WERI-Rb-1 (cell line): Measurements from ENCODE around the gene PDP2.

Experiments used
- DNase-seq: peaks from one replicate; pipeline ENCODE4 v3.0.0-alpha.2; 2020
- H3K27ac ChIP-seq: fragments of 250-450 bp; sonication (Bioruptor Pico); 2 replicates; pipeline ENCODE4 v1.5.1; 2020; ENCODE audit warnings: mild to moderate bottlenecking, moderate library complexity
- H3K27me3 ChIP-seq: fragments of 250-450 bp; sonication (Bioruptor Pico); 2 replicates; pipeline ENCODE4 v1.5.1; 2021; ENCODE audit warnings: mild to moderate bottlenecking, low read depth, moderate library complexity; ENCODE audit not compliant: insufficient read depth, severe bottlenecking
- H3K36me3 ChIP-seq: fragments of 250-450 bp; sonication (Bioruptor Pico); 2 replicates; pipeline ENCODE4 v1.5.1; 2020; ENCODE audit warnings: mild to moderate bottlenecking, moderate library complexity
- H3K4me3 ChIP-seq: 2 replicates; pipeline ENCODE4 v1.5.1; 2011; ENCODE audit warnings: low read depth, mild to moderate bottlenecking, control low read depth, low read length
- H3K9me3 ChIP-seq: fragments of 250-450 bp; sonication (Bioruptor Pico); 2 replicates; pipeline ENCODE4 v1.5.1; 2021; ENCODE audit warnings: mild to moderate bottlenecking, moderate library complexity; ENCODE audit not compliant: severe bottlenecking
- CTCF ChIP-seq: IDR thresholded peaks from 2 replicates; pipeline ENCODE4 v1.5.1; 2011; ENCODE audit warnings: low read depth, mild to moderate bottlenecking, control low read depth, inconsistent platforms, low read length

The PDP2 gene

GRCh38 chr16:66882702-66883101, 2.4 kb downstream of the PDP2 start:
- Histone ChIP-seq H3K4me3 (no peak overlapping the region), H3K27me3 (no peaks in the 10 kb centered on the region), H3K27ac (no peak overlapping the region), H3K36me3 (peaks cover 30% of the 10 kb centered on the region), H3K9me3 (no peaks in the 10 kb centered on the region)
- DNase-seq, result no peak
- TF ChIP-seq CTCF, result no peak

GRCh38 chr16:66885491-66885890, 5.2 kb downstream of the PDP2 start:
- H3K27me3 ChIP-seq, result no peaks in the 10 kb centered on the region
- no peaks in the 10 kb centered on the region for H3K9me3 ChIP-seq
- no peak overlapping the region for H3K4me3 ChIP-seq
- H3K36me3 ChIP-seq, result peaks cover 37% of the 10 kb centered on the region
- no peak for TF ChIP-seq CTCF
- no peak for DNase-seq
- H3K27ac ChIP-seq, result no peak overlapping the region

GRCh38 chr16:66886321-66886720, 6.0 kb downstream of the PDP2 start:
- Histone ChIP-seq H3K27me3 (no peaks in the 10 kb centered on the region), H3K36me3 (peaks cover 37% of the 10 kb centered on the region), H3K27ac (no peak overlapping the region), H3K9me3 (no peaks in the 10 kb centered on the region), H3K4me3 (no peak overlapping the region)
- DNase-seq, result no peak
- TF ChIP-seq CTCF, result no peak

GRCh38 chr16:66886914-66887313, 6.6 kb downstream of the PDP2 start:
- peaks cover 37% of the 10 kb centered on the region for H3K36me3 ChIP-seq
- H3K9me3 ChIP-seq, result no peaks in the 10 kb centered on the region
- no peaks in the 10 kb centered on the region for H3K27me3 ChIP-seq
- no peak for DNase-seq
- TF ChIP-seq CTCF, result no peak
- no peak overlapping the region for H3K4me3 ChIP-seq
- no peak overlapping the region for H3K27ac ChIP-seq

GRCh38 chr16:66888647-66889615, 8.6 kb downstream of the PDP2 start:
- H3K4me3 ChIP-seq, result no peak overlapping the region
- no peaks in the 10 kb centered on the region for H3K27me3 ChIP-seq
- no peak overlapping the region for H3K27ac ChIP-seq
- peaks cover 29% of the 10 kb centered on the region for H3K36me3 ChIP-seq
- no peak for TF ChIP-seq CTCF
- DNase-seq, result no peak
- H3K9me3 ChIP-seq, result no peaks in the 10 kb centered on the region
